Loucy (cell line): ENCODE data around the gene FRG1.

ENCODE experiments used
- CTCF ChIP-seq: fragments of 200-600 bp; sonication (generic); conservative IDR thresholded peaks from 2 replicates; pipeline ENCODE4 v1.5.1; 2014; ENCODE audit warnings: mild to moderate bottlenecking, antibody characterized with exemption, low read length
- EZH2phosphoT487 ChIP-seq: fragments of 200-600 bp; IDR thresholded peaks from 2 replicates; pipeline ENCODE4 v1.6.1; 2018; ENCODE audit warnings: antibody characterized with exemption, mild to moderate bottlenecking, moderate library complexity, borderline replicate concordance

DNA sequence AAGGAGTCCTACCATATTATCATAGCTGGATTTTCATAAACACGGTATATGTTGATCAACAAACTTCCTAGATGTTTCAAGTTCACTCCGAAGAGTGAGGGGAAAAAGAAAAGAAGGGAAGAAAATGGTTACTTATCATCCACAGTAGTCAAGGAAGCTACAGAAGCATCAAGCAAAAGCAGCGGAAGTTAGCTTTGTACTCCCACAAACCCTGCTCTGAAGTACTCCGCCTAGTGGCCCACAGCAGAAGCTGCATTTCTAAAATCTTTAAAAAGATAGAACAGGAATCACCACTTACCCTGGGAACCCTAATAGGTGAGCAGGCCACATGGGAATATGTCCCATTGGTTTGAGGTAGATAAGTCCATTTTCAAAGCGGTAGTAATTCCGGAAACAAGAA is 28.5 kb upstream of the FRG1 start:
- TF ChIP-seq CTCF (peak; percentile 76), EZH2phosphoT487 (no peak)
